Activated naive CD4-positive, alpha-beta T cell (primary cell): ENCODE results near the gene SNTG2.

Experiments used
- DNase-seq, 4 experiments: peaks; one replicate each; lab custom pipeline; 2025; lab: John Stamatoyannopoulos, UW

SNTG2 gene

GRCh38 chr2:926896-927295, 23.8 kb upstream of the SNTG2 start:
- no peak for DNase-seq

GRCh38 chr2:929011-929735, 21.5 kb upstream of the SNTG2 start:
- no peak for DNase-seq

- DNase-seq: no peak
Observed at GRCh38 chr2:929925-930324, 20.7 kb upstream of the SNTG2 start.

GRCh38 chr2:930935-931334, 19.7 kb upstream of the SNTG2 start:
- no peak for DNase-seq

GRCh38 chr2:932320-933115, 18.1 kb upstream of the SNTG2 start:
- no peak for DNase-seq

- DNase-seq: no peak
Observed at GRCh38 chr2:933734-934295, 16.8 kb upstream of the SNTG2 start.

GRCh38 chr2:937530-937929, 13.1 kb upstream of the SNTG2 start:
- no peak for DNase-seq

GRCh38 chr2:938181-939005, 12.3 kb upstream of the SNTG2 start:
- DNase-seq: no peak

- no peak for DNase-seq
Observed at GRCh38 chr2:939936-940601, 10.6 kb upstream of the SNTG2 start.

GRCh38 chr2:941871-942270, 8.8 kb upstream of the SNTG2 start:
- no peak for DNase-seq

- DNase-seq: no peak
Observed at GRCh38 chr2:942775-943460, 7.7 kb upstream of the SNTG2 start.

- no peak for DNase-seq
Observed at GRCh38 chr2:943461-943797, 7.2 kb upstream of the SNTG2 start.

- DNase-seq: no peak
Observed at GRCh38 chr2:943821-944220, 6.8 kb upstream of the SNTG2 start.

- no peak for DNase-seq
Observed at GRCh38 chr2:944693-945092, 6.0 kb upstream of the SNTG2 start.

GRCh38 chr2:945104-945503, 5.5 kb upstream of the SNTG2 start:
- no peak for DNase-seq

- no peak for DNase-seq
Observed at GRCh38 chr2:946073-946948, 4.3 kb upstream of the SNTG2 start.

- DNase-seq: no peak
Observed at GRCh38 chr2:949384-950079, 1.1 kb upstream of the SNTG2 start.

- no peak for DNase-seq
Observed at GRCh38 chr2:951224-952006, 766 bp downstream of the SNTG2 start.

GRCh38 chr2:953408-953807, 2.8 kb downstream of the SNTG2 start:
- no peak for DNase-seq
